HepG2 (cell line): ENCODE results near the gene BABAM1. TPM values are rescaled to one million over a fixed set of nuclear protein-coding genes. Genes with fewer than 3 reads are reported as not detected.

ENCODE experiments used
- ATAC-seq: fragments of 200-7000 bp; cut with Tn5 transposase; 3 replicates; pipeline ENCODE4 v1.9.1; 2020; ENCODE audit warnings: mild to moderate bottlenecking, moderate library complexity
- BruUV-seq: library from RNA; stranded (reverse); fragments of 400-500 nt; replicated peaks from 2 replicates; lab custom pipeline; 2021; lab: Mats Ljungman, UMichigan
- CTCF ChIA-PET: fragments of 300-600 bp; formaldehyde crosslinking; extraction: SDS; loops from one replicate; lab custom pipeline; 2021; ENCODE audit warnings: low total read pairs, inconsistent platforms, low intra/inter-chr PET ratio; lab: Yijun Ruan, JAX
- POLR2A ChIA-PET: fragments of 350-600 bp; sonication (Branson Sonifier 250); formaldehyde crosslinking; loops from one replicate; lab custom pipeline; 2020; ENCODE audit warnings: antibody characterized with exemption, inconsistent platforms; lab: Yijun Ruan, JAX
- DNase-seq: peaks from one replicate; pipeline ENCODE4 v3.0.0-alpha.2; 2015; ENCODE audit warnings: low spot score
- FAIRE-seq: peaks from 3 replicates; lab custom pipeline; 2011; peaks lifted over from hg19 to GRCh38; lab: Jason Lieb, UNC
- H2AFZ ChIP-seq: one replicate; pipeline ENCODE4 v1.6.1; 2011; ENCODE audit warnings: low read length, inconsistent platforms
- H3K27ac ChIP-seq: fragments of 300-600 bp; 3 replicates; pipeline ENCODE4 v1.8.0; 2011; ENCODE audit warnings: mixed run types, mild to moderate bottlenecking, mixed read lengths, low read length, inconsistent platforms; ENCODE audit not compliant: insufficient read depth; ENCODE audit errors: extremely low read length
- H3K27me3 ChIP-seq, 2 experiments: fragments of 200-600 bp in 1 of 2; 2 replicates in 1 of 2; 3 replicates in 1 of 2; pipeline versions ENCODE4 v1.6.0 to v1.8.0; 2011; ENCODE audit warnings: low read length in 2 of 2, mild to moderate bottlenecking in 2 of 2, moderate library complexity in 2 of 2, inconsistent platforms in 1 of 2; ENCODE audit not compliant: insufficient read depth in 2 of 2, control insufficient read depth in 1 of 2
- H3K36me3 ChIP-seq, 2 experiments: fragments of 200-600 bp in 1 of 2; replicated peaks in 1 of 2; 2 replicates in 1 of 2; 3 replicates in 1 of 2; pipeline versions ENCODE4 v1.5.1 to v1.8.0; 2011; ENCODE audit warnings: low read length in 2 of 2, inconsistent platforms in 1 of 2; ENCODE audit not compliant: insufficient read depth in 2 of 2, control insufficient read depth in 1 of 2
- H3K4me1 ChIP-seq: 2 replicates; pipeline ENCODE4 v1.5.1; 2012; ENCODE audit warnings: low read length, inconsistent platforms; ENCODE audit not compliant: insufficient read depth
- H3K4me2 ChIP-seq: 2 replicates; pipeline ENCODE4 v1.6.0; 2011; ENCODE audit warnings: low read depth, low read length, inconsistent platforms
- H3K4me3 ChIP-seq, 3 experiments: fragments of 200-600 bp in 1 of 3; sonication (generic), shearing (Covaris generic) in 1 of 3; replicated peaks in 1 of 3; 2 replicates each; pipeline ENCODE4 v1.5.1; 2011 to 2016; ENCODE audit warnings: low read length in 3 of 3, inconsistent platforms in 2 of 3, low read depth in 2 of 3, mild to moderate bottlenecking in 2 of 3, control low read depth in 1 of 3, mixed read lengths in 1 of 3; ENCODE audit not compliant: insufficient read depth in 1 of 3
- H3K79me2 ChIP-seq: one replicate; pipeline ENCODE4 v1.6.1; 2011; ENCODE audit warnings: low read length, inconsistent platforms; ENCODE audit not compliant: insufficient read depth
- H3K9ac ChIP-seq: 2 replicates; pipeline ENCODE4 v1.6.0; 2011; ENCODE audit warnings: mild to moderate bottlenecking, low read depth, low read length, inconsistent platforms; ENCODE audit not compliant: insufficient read depth
- H3K9me3 ChIP-seq: 2 replicates; pipeline ENCODE4 v1.5.1; 2012; ENCODE audit warnings: mild to moderate bottlenecking, low read length
- H4K20me1 ChIP-seq: 2 replicates; pipeline ENCODE4 v1.6.0; 2011; ENCODE audit warnings: inconsistent platforms, mild to moderate bottlenecking, low read length, moderate library complexity; ENCODE audit not compliant: insufficient read depth
- HOXA7 ChIP-seq: sonication (generic); formaldehyde crosslinking; IDR thresholded peaks from 2 replicates; pipeline ENCODE4 v1.8.1; 2022; ENCODE audit warnings: mild to moderate bottlenecking, missing genetic modification reagents, moderate library complexity
- KDM5A ChIP-seq: fragments of 200-600 bp; sonication (generic); IDR thresholded peaks from 2 replicates; pipeline ENCODE4 v1.7.0; 2018; ENCODE audit warnings: antibody characterized with exemption, mild to moderate bottlenecking, low read length, borderline replicate concordance
- RBM22 ChIP-seq: fragments of 200-400 bp; formaldehyde crosslinking; optimal IDR thresholded peaks from 2 replicates; pipeline ENCODE3; 2017; ENCODE audit warnings: mild to moderate bottlenecking, low read length, moderate library complexity
- REST ChIP-seq, 2 experiments: IDR thresholded peaks; 2 replicates each; pipeline ENCODE4 v1.6.1; 2011 to 2012; ENCODE audit warnings: low read length in 2 of 2, borderline replicate concordance in 1 of 2, low read depth in 1 of 2, mild to moderate bottlenecking in 1 of 2, moderate library complexity in 1 of 2
- SNRNP70 ChIP-seq: fragments of 200-400 bp; formaldehyde crosslinking; IDR thresholded peaks from 2 replicates; pipeline ENCODE4 v1.6.1; 2017; ENCODE audit warnings: mild to moderate bottlenecking, low read depth, low read length, moderate library complexity
- TAF15 ChIP-seq: fragments of 200-400 bp; formaldehyde crosslinking; IDR thresholded peaks from one replicate; pipeline ENCODE4 v1.6.1; 2018; ENCODE audit warnings: mild to moderate bottlenecking, low read depth, low read length; ENCODE audit not compliant: poor library complexity, severe bottlenecking
- TEAD3 ChIP-seq: optimal IDR thresholded peaks from 2 replicates; pipeline ENCODE3; 2016; ENCODE audit warnings: borderline replicate concordance
- TIGD3 ChIP-seq: sonication (generic); formaldehyde crosslinking; IDR thresholded peaks from 2 replicates; pipeline ENCODE4 v1.5.1; 2020; ENCODE audit warnings: mild to moderate bottlenecking, missing genetic modification reagents, borderline replicate concordance
- ZBTB43 ChIP-seq: sonication (generic); formaldehyde crosslinking; conservative IDR thresholded peaks from 2 replicates; pipeline ENCODE4 v1.4.0; 2020; ENCODE audit warnings: missing genetic modification reagents
- ZKSCAN1 ChIP-seq: fragments of 150-350 bp; IDR thresholded peaks from 2 replicates; pipeline ENCODE4 v1.6.1; 2014; ENCODE audit warnings: low read length
- ZMYM4 ChIP-seq: sonication (generic); formaldehyde crosslinking; IDR thresholded peaks from 2 replicates; pipeline ENCODE4 v1.8.1; 2023; ENCODE audit warnings: mild to moderate bottlenecking, missing genetic modification reagents
- ZNF253 ChIP-seq: sonication (generic); formaldehyde crosslinking; IDR thresholded peaks from 2 replicates; pipeline ENCODE4 v1.8.0; 2022; ENCODE audit warnings: mild to moderate bottlenecking, missing genetic modification reagents, borderline replicate concordance
- ZNF296 ChIP-seq: sonication (generic); formaldehyde crosslinking; conservative IDR thresholded peaks from 2 replicates; pipeline ENCODE4 v1.5.0; 2020; ENCODE audit warnings: mild to moderate bottlenecking, missing genetic modification reagents
- ZNF30 ChIP-seq: sonication (generic); formaldehyde crosslinking; IDR thresholded peaks from 2 replicates; pipeline ENCODE4 v1.5.0; 2020; ENCODE audit warnings: mild to moderate bottlenecking, missing genetic modification reagents
- ZNF546 ChIP-seq: sonication (generic); formaldehyde crosslinking; conservative IDR thresholded peaks from 2 replicates; pipeline ENCODE4 v1.8.1; 2023; ENCODE audit warnings: mild to moderate bottlenecking, missing genetic modification reagents
- ZSCAN21 ChIP-seq: sonication (generic); formaldehyde crosslinking; IDR thresholded peaks from 2 replicates; pipeline ENCODE4 v1.8.0; 2022; ENCODE audit warnings: mild to moderate bottlenecking, missing genetic modification reagents, moderate library complexity, borderline replicate concordance
- ZSCAN9 ChIP-seq: IDR thresholded peaks from 2 replicates; pipeline ENCODE4 v1.6.1; 2016; ENCODE audit warnings: borderline replicate concordance
- WGBS: methylation state at CpG from one replicate; pipeline ENCODE4 v1.1.6; 2017; ENCODE audit warnings: low lambda C conversion rate; 5-methylcytosine and 5-hydroxymethylcytosine counted together
- in situ Hi-C: cut with HindIII; loops from 2 replicates; pipeline ENCODE4 v1.10.0; 2017; ENCODE audit warnings: low pct_unique_long_range_greater_than_20kb; ENCODE audit not compliant: extremely low pct_ligation_motif_present
- intact Hi-C: fragments of 100-400 bp; cut with micrococcal nuclease; formaldehyde crosslinking; loops from one replicate; pipeline ENCODE4 v1.10.0; 2022; ENCODE audit not compliant: unreplicated experiment
- polyA plus RNA-seq, 8 experiments: library from polyadenylated mRNA; depleted of rRNA in 3 of 8; stranded (reverse) in 7 of 8; unstranded in 1 of 8; fragments of >200 nt; fragmentation: Illumina TruSeq in 4 of 8; extraction: Trizol in 4 of 8; gene quantifications; 2 replicates each; pipeline versions ENCODE4 v1.2.1 to v1.2.3, GENCODE V29; 2011 to 2016; ENCODE audit warnings: low read depth in 4 of 8, missing spikeins in 1 of 8, mixed read lengths in 1 of 8; ENCODE audit not compliant: insufficient read depth in 1 of 8
- total RNA-seq, 5 experiments: library from RNA; depleted of rRNA; stranded (reverse); fragments of >200 nt; fragmentation: Illumina TruSeq; extraction: Trizol; gene quantifications; 2 replicates each; pipeline ENCODE4 v1.2.3, GENCODE V29; 2016; ENCODE audit warnings: low read depth in 1 of 5

The BABAM1 gene
- total and polyA plus RNA-seq, 2 of the 13 experiments (the other 11 are each of a cell fraction or from before 2014, with no cell fraction given), result 70.0 to 82.0 TPM

GRCh38 chr19:17305517-17306284 lies 38.5 kb downstream of the BABAM1 start, which contains the start of gene MRPL34:
MRPL34 (plus strand) TSS chr19:17305872; CDS start chr19:17305893, 21 bp downstream.
- in situ Hi-C loops, result no loop called here
- peaks cover 40% of the 10 kb centered on the region for H3K4me1 ChIP-seq
- FAIRE-seq, result peak; percentile 80
- TF ChIP-seq ZNF253, result 0 out of 2 replicates have a peak, but pooled peaks have one; percentile 74
- TF ChIP-seq ZSCAN21 (CRISPR knock-in tag), result peak; percentile 53; the same call in 1 of the 2 replicates
- TF ChIP-seq TIGD3 (CRISPR knock-in tag), result no peak
- peak; percentile 34 for TF ChIP-seq ZMYM4
- TF ChIP-seq ZNF296, result no peak
- TF ChIP-seq SNRNP70, result no peak
- TF ChIP-seq HOXA7, result no peak
- TF ChIP-seq ZNF546, result peak; percentile 11; the same call in 1 of the 2 replicates
- no peak for TF ChIP-seq TAF15
- TF ChIP-seq ZKSCAN1, result no peak
- no peak for TF ChIP-seq REST (IDR thresholded peaks at IDR 0.05; ENCODE audit: borderline replicate concordance in 1 of 2, low read depth in 1 of 2, low read length in 2 of 2)
- no peak; the same call in 1 of the 2 replicates for TF ChIP-seq ZBTB43 (CRISPR knock-in tag)
- peak; percentile 40 for TF ChIP-seq TEAD3 (CRISPR knock-in tag)
- no peak for TF ChIP-seq ZNF30 (CRISPR knock-in tag)
- no peak; the same call in 1 of the 2 replicates for TF ChIP-seq ZSCAN9 (CRISPR knock-in tag)
- peak; percentile 88; the same call in 1 of the 2 replicates for TF ChIP-seq KDM5A
- no peak for TF ChIP-seq RBM22

More at GRCh38 chr19:17305517-17306284, 38.5 kb downstream of the BABAM1 start, which contains the start of gene MRPL34:
- intact Hi-C loops, result loop anchor here (1.0 kb wide), 1 partner anchor 38 kb away; the partner anchor contains the start of gene BABAM1
- peak within 1 kb of the TSS; percentile 87 for H3K9ac ChIP-seq
- ATAC-seq, result peak; percentile 70
- WGBS, result 0% methylated on average over 13 of the region's 55 CpGs
- H3K27ac ChIP-seq, result peak within 1 kb of the TSS; percentile 91
- peak; percentile 99 for DNase-seq
- no peaks in the 10 kb centered on the region for H3K36me3 ChIP-seq
- no peaks in the 10 kb centered on the region for H3K9me3 ChIP-seq
- peaks cover 15% of the 10 kb centered on the region for H3K79me2 ChIP-seq
- no peaks in the 10 kb centered on the region; a peak in 1 of 5 replicates for H3K27me3 ChIP-seq
- no peak within 1 kb of the TSS for H2AFZ ChIP-seq
- peaks cover 4% of the 10 kb centered on the region; the same call in 1 of the 2 replicates for H4K20me1 ChIP-seq
- H3K4me2 ChIP-seq, result peak within 1 kb of the TSS; percentile 97
- peak within 1 kb of the TSS; percentile 60 to 87 (median 85) for H3K4me3 ChIP-seq
- CTCF ChIA-PET, result interaction anchor here (0.8 kb wide), 1 partner anchor 13 kb away, joined by 4 read pairs; no protein-coding TSS in a partner anchor
- BruUV-seq, result TSS peak; percentile 71
- POLR2A ChIA-PET, result interaction anchor here (0.7 to 1.6 kb wide), 18 partner anchors 12 to 301 kb away, joined by 3 to 13 read pairs (median 4); partner anchors contain the start of genes ANKLE1, ANO8, BABAM1 and BST2
